NCI-H2196 (cell line): ENCODE results near the gene SYCE1.

Source experiments
- DNase-seq: peaks from one replicate; lab custom pipeline; 2025; ENCODE audit not compliant: unreplicated experiment; lab: John Stamatoyannopoulos, UW

SYCE1 gene

GRCh38 chr10:133516057-133516456 lies 49.3 kb downstream of the SYCE1 start:
- DNase-seq: no peak

- no peak for DNase-seq
These were observed 49.9 kb downstream of the SYCE1 start for GRCh38 chr10:133515471-133515870.

DNA sequence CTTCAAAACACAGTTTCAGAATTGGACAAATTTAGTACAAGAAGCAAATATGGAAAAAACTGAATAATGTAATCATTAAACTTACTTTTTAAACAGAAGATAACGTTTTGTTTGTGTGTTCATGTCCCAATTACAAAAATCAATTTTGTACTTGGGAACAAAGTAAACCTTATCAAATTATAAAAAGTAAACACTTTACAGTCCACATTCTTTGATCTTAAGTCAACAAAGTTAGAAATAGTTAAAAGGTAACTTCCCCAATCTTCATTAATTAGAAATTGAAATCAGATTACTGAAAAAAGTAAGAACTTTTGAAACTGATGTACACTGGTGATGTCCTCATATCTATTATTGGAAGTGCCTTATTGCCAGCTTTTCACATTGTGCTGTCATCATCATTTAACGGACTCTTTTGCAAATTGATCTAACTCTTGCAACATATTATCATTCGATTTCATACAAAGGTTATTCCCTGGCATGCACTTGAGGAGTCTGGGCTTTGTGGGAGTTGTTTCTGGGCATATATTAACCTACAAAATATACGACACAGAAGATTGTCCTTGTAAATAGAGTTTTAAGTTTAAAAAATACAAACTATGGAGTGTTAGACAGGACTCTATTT lies 53.4 kb downstream of the SYCE1 start:
- no peak for DNase-seq

DNA sequence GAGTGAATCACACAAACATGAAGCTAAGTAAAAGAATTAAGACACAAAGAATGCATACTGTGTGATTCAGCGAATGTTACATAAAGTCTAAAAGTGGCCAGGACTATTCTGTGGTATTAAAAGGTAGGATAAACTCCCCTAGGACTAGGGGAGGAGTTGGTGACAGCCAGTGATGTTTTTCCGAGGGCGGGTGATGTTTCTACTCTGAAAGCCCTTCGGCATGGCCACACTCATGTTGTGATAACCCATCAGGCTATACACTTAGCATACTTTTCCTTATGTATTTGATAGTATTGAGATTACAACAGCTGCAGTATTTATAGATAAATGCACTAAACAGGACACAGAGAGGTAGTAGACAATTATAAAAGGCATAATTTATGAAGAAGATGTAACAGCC lies 54.0 kb downstream of the SYCE1 start:
- DNase-seq: no peak

GRCh38 chr10:133509700-133510099 lies 55.7 kb downstream of the SYCE1 start:
- DNase-seq: no peak
